GM21825 (cell line): ENCODE results near the gene CCSER1.
"Not testable (repeated sequence)": the region's sequence is repeated elsewhere in the genome, so short reads cannot be mapped to it uniquely, and the experiment has no call there.

Source experiments
- ATAC-seq: cut with Tn5 transposase; IDR thresholded peaks from one replicate; pipeline ENCODE4 v1.9.1; 2021; ENCODE audit warnings: mild to moderate bottlenecking, moderate library complexity; ENCODE audit not compliant: unreplicated experiment

Gene CCSER1

DNA sequence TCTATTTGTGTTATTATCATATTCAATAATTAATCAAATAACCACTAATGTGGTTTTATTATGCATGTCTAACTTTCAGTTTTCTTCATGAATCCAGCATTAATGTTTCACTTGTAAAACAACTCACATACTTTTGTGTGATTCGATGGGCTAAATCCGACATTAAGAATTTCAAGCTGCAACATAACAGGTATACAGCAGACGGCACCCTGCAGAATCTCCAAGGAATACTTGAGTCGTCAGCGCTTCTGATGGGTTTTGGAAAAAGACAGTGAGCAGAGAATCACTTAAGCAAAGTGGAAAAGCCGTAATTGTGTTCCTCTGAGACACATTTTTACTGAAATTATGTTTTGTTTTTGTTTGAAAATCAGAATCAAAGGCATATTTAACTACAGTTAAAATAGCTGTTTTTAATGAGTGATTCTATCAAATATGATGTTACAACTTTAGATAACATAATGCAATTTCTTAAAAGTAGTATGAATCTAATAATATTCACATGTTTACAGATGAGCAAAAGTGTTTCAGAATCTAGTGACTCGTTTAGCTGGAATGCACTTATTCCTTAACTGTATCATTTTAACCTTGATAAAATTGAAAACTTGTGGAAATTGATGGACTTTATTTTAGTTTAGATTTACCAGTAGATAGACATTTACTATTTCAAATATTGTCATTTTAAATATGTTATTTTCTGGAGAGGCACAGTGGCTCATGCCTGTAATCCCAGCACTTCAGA lies 514.8 kb downstream of the CCSER1 start:
- ATAC-seq, result no peak

DNA sequence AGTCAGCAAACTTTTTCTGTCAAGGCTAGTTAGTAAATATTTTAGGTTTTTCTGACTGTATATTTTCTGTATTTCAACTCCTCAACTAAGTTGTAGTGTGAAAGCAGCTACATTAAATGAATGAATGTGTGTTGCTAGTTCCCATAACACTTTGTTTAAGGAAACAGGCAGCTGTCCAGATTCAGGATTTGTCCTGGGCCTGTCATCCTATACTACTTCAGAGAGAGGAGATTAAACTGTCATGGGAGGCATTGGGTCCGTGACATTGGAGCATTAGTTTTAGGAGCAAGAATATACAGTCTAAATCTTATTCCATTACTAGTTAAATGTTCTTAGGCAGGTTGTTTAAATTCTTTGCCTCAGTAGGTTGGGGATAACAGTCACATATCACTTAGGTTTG lies 516.0 kb downstream of the CCSER1 start:
- ATAC-seq, result no peak

DNA sequence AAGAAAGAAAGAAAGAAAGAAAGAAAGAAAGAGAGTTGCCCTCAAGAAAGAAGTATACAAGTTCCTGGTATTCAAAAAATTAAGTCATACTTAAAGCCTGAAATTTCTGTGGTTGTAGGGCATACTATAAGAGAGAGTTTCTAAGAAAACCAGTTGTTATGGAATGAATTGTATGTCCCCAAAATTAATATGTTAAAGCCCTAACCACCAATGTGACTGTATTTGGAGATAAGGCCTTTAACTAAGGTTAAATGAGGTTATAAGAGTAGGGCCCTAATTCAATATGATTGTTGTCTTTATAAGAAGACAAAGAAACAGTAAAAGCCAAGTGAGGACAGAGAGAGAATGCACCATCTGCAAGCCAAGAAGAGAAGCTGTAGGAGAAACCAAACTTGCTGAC lies 521.1 kb downstream of the CCSER1 start:
- ATAC-seq, result no peak

DNA sequence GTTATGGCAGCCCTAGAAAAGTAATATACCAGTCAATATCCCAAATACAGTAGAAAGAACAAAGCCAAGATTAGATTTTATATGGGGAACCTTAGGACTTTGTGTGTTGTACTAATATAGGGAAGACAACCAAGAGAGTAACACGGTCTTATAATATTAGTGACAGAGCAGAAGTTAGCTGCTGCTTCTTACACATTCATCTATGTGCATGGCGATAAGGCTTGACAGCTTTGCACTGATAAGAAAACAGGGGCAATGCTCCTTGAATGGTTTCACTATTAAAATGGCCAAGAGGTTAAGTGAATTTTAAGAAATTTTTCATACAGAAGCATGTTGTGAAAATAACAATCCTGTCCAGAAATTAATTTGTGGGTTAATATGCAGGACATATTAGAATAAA lies 521.6 kb downstream of the CCSER1 start:
- no peak for ATAC-seq

GRCh38 chr4:90660672-90661071 lies 533.5 kb downstream of the CCSER1 start:
- no peak for ATAC-seq

- no peak for ATAC-seq
Measured at GRCh38 chr4:90670183-90670582, 543.0 kb downstream of the CCSER1 start.

- ATAC-seq, result no peak
Measured at GRCh38 chr4:90689739-90690138, 562.5 kb downstream of the CCSER1 start.

DNA sequence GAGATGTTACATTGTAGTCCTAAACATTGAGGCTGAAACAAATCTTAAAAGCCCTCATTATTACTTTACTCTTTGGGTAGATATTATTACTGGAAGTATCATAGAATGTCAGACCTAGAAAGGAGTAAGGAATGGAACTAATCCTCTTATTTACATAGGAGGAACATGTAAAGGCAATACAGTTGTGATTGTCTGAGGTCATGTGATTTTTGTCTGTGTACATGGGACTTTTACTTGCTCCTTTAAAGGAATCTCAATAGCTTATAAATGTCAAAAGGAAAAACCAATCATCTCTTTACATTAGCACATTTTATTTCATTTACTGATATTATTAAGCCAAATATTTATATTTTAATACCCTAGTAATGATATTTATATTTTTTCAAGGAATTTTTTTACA lies 568.2 kb downstream of the CCSER1 start:
- ATAC-seq, result no peak

DNA sequence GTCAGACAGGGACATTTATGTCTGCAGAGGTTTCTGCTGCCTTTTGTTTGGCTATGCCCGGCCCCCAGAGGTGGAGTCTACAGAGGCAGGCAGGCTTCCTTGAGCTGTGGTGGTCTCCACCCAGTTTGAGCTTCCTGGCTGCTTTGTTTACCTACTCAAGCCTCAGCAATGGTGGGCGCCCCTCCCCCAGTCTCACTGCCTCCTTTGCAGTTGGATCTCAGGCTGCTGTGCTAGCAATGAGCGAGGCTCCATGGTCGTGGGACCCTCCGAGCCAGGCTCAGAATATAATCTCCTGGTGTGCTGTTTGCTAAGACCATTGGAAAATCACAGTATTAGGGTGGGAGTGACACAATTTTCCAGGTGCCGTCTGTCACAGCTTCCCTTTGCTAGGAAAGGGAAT lies 578.3 kb downstream of the CCSER1 start:
- ATAC-seq, result not testable (repeated sequence)

DNA sequence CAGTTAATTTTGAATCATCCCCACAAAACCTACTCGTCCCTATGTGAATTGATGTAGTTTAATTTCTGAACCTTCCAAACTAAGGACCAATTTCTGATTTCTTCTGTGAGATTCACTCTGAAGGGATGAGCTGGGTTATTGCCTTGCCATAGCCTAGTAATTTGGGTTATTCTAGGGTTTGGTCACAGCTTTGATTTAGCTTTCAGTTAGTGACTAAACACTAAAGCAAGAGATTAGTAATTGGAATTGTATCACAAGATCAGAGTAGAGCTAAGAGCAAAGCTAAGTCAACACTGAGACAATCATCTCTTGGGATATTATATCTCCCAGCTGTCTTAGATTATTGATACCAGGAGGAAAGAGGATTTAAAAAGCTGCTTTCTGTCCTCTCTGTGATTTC lies 588.0 kb downstream of the CCSER1 start:
- ATAC-seq, result no peak

DNA sequence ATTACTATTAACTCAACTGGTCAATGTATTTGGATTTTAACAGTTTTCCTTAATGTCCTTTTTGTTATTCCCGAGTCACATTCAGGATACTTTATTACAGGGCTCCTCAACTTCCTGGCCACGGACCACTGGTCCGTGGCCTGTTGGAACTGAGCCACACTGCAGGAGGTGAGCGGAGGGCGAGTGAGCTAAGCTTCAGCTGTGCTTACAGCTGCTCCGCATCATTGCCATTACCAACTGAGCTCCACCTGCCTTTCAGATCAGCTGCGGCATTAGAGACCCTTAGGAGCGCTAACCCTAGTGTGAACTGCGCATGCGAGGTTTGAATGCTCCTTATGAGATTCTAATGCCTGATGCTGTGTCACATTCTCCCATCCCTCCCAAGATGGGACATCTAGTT lies 591.7 kb downstream of the CCSER1 start:
- ATAC-seq, result no peak

DNA sequence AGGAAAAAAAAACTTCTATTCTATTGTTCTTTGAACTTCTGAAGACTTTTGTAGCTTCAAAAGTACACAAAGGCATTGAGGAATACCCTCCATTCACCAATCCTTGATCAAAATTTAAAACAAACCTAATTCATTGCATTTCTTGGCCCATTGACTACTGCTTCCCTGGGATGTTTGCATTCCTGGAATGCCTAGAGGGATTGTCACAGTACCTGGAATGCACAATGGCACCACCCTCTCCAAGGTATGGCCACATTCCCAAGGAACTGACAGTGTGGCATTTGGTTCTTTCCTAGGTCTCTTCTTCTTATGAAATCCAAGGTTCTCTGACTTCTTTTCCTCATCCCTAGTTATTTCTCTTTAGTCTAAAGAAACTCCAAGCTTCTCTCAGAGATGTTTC lies 600.7 kb downstream of the CCSER1 start:
- ATAC-seq, result no peak

- ATAC-seq, result no peak
Measured at GRCh38 chr4:90730752-90731151, 603.6 kb downstream of the CCSER1 start.

DNA sequence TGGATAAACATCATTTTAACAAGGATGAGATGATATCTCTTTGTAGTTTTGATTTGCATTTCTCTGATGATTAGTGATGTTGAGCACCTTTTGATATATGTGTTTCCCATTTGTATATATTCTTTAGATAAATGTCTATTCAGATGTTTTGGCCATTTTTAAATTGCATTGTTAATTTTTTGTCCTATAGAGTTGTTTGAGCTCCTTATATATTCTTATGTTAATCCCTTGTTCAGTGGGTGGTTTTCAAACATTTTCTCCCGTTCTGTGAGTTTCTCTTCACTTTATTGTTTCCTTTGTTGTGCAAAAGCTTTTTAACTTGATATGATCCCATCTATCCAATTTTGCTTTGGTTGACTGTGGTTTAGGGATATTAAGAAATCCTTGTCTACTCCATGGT lies 606.0 kb downstream of the CCSER1 start:
- no peak for ATAC-seq

DNA sequence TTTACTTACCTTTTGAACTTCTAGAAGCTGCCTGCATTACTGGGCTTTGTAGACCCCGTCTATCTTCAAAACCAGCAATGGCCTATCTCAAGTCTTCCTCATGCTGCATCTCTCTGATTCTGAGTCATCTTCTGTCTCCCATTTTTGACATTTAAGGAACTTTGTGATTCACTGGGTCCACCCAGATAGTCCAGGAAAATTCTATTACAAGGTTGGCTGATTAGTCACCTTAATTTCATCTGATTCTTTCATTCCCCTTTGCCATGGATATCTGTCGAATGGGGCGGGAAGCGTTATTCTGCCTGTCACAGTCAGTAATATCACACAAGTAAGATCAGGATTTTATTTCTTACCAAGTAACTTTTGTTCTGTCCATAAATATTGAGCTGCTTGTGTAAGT lies 618.0 kb downstream of the CCSER1 start:
- ATAC-seq, result no peak

DNA sequence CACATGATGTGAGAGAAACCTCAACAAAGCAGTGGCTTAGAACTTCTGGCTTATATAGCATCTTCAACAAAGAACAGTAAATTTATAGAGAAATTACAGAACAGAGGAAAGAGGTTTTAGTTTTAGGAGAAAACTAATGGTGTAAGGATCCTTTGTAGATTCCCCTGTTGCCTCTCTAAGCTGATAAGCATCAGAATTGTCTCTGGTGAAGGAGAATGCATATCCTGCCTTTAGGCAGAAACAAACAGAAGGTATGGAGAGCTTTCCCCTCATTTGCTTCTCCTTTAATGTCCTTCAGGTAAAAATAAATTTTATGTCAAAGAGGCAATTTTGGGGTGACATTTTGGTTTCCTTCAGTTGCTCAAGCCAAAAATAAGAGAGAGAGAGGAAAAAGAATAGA lies 625.9 kb downstream of the CCSER1 start:
- ATAC-seq, result no peak

DNA sequence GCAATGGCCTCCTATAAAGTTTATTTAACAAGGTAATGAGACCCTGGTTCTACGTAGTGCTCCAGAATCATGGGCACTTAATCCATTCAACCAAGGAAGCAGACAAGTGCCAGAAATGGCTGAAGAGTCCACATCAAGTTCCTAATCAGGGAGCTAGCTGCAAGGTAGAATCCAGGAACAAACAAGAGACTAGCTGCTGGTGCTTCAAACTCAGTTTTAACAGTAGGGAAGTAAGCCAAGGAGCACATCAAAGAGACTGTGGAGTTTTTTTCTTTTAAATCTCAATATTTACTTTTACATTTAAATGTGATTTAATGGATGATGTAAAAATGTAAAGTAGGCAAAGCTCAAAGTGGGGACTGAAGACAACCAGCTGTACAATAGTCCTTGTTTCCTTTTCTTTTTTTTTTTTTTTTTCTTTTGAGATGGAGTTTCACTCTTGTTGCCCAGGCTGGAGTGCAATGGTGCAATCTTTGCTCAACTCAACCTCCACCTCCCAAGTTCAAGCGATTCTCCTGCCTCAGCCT lies 630.4 kb downstream of the CCSER1 start:
- no peak for ATAC-seq

DNA sequence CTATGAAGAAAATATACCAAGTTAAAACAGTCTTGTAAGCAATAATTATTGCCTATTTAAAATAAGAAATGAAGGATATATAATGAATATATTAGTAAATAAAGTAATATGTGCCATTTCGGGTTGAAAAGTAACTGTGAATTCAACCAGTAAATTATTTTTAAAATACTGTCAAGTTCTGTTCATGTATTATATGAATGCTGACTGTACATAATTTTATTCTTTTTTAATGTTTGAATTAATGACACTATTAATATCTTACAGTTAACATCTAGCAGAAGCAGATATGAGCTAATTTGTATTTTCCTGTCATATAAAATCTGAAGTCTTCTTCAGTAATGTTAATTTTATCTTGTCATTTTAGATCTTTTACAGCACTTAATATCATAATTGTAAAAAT lies 632.9 kb downstream of the CCSER1 start:
- no peak for ATAC-seq

GRCh38 chr4:90766837-90767236 lies 639.6 kb downstream of the CCSER1 start:
- no peak for ATAC-seq

- no peak for ATAC-seq
Measured at GRCh38 chr4:90769251-90769650, 642.1 kb downstream of the CCSER1 start.

DNA sequence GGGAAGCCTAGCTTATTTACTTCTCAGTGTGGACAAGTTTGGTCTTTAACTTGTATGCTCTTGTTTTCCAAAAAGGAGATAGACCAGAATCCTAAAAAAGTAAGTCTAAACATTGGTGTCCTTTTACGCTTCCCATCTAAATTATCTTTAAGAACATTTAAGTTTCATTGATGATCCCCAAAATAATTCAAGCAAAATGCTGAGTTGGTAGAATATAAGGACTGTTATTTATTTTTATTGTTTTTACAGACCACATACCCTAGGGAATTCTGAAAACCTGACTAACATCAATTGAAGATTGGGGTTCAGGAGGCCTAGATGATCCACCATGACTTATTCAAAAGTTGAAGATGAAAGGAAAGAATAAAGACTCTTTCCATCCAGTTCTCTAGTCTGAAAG lies 653.0 kb downstream of the CCSER1 start:
- ATAC-seq, result no peak

- no peak for ATAC-seq
Measured at GRCh38 chr4:90786602-90787001, 659.4 kb downstream of the CCSER1 start.

GRCh38 chr4:90792696-90793095 lies 665.5 kb downstream of the CCSER1 start:
- no peak for ATAC-seq
